ENCODE measurements around the gene APBA1. TPM values are rescaled to one million over a fixed set of nuclear protein-coding genes. Genes with fewer than 3 reads are reported as not detected.
"Not testable (repeated sequence)": the region's sequence is repeated elsewhere in the genome, so short reads cannot be mapped to it uniquely, and the experiment has no call there.

The APBA1 gene
- total RNA-seq, 4 donors from 2014 or later, result 4.3 to 11.8 (median 8.4) TPM

DNA sequence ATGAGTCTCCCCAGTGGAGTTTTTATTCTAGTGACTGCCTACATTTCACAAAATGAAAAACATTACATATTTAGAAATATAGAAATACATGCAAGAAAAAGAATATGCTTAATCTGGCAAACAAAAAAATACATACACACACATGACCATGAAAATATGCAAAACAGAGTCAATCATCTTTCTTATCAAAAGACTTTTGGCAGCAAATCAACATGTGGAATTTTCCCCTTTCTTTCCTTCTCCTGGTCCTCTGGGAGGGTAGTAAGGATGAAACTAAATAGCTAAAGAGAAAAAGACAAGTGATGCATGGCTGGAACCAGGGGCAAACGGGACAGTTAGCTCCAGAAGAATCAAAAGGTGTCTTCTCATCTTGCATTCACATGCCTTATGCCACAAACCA is 69.4 kb downstream of the APBA1 start:
- ATAC-seq (ENCODE audit: low FRiP score) (no peak), DNase-seq (ENCODE audit: low spot score) (no peak)
- TF ChIP-seq, protein P1, sequence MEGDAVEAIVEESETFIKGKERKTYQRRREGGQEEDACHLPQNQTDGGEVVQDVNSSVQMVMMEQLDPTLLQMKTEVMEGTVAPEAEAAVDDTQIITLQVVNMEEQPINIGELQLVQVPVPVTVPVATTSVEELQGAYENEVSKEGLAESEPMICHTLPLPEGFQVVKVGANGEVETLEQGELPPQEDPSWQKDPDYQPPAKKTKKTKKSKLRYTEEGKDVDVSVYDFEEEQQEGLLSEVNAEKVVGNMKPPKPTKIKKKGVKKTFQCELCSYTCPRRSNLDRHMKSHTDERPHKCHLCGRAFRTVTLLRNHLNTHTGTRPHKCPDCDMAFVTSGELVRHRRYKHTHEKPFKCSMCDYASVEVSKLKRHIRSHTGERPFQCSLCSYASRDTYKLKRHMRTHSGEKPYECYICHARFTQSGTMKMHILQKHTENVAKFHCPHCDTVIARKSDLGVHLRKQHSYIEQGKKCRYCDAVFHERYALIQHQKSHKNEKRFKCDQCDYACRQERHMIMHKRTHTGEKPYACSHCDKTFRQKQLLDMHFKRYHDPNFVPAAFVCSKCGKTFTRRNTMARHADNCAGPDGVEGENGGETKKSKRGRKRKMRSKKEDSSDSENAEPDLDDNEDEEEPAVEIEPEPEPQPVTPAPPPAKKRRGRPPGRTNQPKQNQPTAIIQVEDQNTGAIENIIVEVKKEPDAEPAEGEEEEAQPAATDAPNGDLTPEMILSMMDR (IDR thresholded peaks at IDR 0.05), result no peak

DNA sequence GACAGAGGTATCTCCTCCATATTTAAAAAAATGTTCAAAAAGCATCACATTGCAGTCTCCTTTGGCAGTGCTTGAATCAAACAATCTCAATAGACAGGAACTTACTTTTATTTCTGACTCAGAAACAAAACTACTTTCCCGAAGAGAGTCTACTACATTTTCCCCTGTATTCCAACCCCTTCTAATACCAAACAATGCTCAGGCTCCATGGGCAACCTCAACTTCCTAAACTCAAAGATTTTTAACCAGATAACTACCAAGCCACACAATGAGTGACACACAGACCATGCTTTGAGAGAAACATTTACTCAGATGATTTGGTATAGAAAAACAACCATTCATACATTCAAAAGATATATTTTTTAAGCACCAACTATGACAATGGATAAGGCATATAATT is 70.5 kb downstream of the APBA1 start:
- DNase-seq (ENCODE audit: low spot score), result no peak

DNA sequence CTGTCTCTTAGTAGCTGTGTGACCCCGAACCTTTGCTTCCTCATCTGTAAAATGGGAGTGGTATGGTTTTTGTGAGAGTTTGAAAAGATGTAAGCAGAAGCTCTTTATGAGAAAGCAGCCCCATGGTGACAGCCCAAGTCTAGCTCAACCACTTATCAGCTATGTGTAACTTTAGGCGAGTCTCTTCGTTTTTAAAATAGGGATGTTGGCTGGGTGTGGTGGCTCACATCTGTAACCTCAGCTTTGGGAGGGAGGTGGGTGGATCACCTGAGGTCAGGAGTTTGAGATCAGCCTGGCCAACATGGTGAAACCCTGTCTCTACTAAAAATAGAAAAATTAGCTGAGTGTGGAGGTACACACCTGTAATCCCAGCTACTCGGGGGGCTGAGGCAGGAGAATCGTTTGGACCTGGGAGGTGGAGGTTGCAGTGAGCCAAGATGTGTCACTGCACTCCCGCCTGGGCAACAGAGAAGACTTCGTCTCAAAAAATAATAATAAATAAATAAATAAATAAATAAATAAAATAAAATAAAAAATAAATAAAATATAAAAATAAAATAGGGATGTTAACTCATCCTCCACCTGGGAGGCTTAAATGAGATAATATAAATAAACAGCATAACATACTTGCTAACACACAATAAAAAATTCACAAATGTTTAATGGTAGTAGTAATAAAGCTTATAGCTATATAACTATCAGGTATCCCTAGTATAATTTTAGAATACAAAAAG is 71.7 kb downstream of the APBA1 start:
- ATAC-seq (ENCODE audit: low FRiP score) (no peak), DNase-seq (ENCODE audit: low spot score) (no peak)
- TF ChIP-seq, protein P1 (IDR thresholded peaks at IDR 0.05), result no peak

More for the DNA sequence above, 70.5 kb downstream of the APBA1 start:
- TF ChIP-seq, protein P1 (IDR thresholded peaks at IDR 0.05), result no peak
- no peak for ATAC-seq (ENCODE audit: low FRiP score)

DNA sequence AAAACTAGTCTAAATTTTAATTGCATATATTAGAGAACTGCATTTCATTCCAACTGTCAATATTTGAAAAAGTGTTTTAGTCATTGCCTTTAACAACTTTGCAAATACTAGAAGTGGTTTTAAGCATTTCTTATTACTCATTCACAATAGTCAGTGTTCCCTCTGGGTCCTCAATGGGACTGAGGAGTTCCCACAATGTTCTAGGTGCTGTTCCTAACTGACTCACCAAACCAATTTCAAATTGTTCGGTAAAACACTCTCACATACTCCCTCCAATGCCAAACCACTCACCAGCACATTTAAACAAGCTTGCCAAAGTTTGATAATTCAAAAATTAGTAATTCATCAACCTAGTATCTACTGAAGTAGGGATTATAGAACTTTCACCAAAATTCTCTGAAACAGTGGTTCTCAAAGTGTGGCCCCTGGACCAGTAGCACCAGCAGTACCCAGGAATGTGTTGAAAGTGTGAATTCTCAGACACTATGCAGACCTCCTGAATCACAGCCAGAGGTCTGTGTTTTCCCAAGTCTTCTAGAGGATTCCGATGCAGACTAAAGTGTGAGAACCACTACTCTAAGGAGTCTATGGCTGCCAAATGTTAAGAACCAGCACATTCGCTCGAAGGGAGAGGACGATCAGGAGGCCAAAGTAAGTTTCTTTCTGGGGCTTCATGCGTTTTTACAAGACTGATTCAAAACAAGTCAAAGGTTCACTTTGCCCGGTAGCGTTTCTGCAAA is 72.8 kb downstream of the APBA1 start:
- no peak for ATAC-seq (ENCODE audit: low FRiP score)
- DNase-seq (ENCODE audit: low spot score), result no peak
- TF ChIP-seq, protein P1 (IDR thresholded peaks at IDR 0.05), result no peak

DNA sequence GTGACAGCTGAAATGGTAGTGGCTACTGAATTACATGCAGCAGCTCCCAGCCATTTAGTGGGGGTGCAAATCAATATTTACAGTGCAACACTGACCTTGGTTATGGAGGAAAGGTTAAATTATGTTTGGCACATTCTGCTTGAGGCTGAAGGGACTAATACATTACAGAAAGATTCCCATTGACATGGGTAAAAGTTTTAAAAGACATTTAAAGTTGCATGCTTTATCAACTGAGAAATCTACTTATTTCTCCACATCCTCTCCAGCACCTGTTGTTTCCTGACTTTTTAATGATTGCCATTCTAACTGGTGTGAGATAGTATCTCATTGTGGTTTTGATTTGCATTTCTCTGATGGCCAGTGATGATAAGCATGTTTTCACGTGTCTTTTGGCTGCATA is 75.3 kb downstream of the APBA1 start:
- not testable (repeated sequence) for ATAC-seq (ENCODE audit: low FRiP score); DNase-seq (ENCODE audit: low spot score)

DNA sequence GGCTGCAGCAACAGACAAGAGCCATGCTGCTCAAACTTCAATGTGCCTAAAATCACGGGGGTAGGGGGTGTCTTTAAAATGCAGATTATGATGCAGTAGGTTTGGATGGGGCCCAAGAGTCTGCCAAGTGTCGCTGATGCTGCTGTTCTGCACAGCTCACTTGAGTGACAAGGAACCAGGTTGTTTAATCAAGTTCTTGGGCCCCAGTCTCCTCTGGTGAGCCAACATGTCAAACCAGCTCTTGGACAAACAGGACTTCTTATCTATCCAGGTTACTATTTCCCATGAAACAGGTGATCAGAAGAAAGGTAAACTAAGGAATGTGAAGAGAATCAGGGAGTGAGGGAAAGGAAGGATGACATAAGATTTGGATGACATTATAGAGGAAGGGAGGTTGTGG is 78.0 kb downstream of the APBA1 start:
- no peak for ATAC-seq (ENCODE audit: low FRiP score)
- TF ChIP-seq, protein P1 (IDR thresholded peaks at IDR 0.05), result no peak

DNA sequence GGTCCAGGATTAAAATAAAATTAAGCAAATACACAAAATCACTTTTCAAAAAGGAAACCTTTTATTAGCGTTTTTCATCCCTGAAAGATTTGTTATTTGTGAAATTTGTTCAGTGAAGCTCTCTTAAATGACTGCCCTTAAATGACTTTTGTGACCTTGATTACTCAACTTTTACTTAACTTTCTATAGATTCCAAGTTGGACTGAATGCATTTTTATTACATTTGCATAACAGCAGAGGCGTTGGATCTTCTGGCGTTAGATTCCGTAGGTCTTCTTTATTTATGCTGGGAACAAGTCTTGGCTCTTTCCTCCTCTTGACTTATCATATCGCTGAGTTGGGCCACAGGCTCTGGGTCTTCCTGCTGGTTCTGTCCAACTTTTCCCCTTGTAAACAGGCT is 78.4 kb downstream of the APBA1 start:
- DNase-seq (ENCODE audit: low spot score) (no peak), ATAC-seq (ENCODE audit: low FRiP score) (no peak)
- TF ChIP-seq, protein P1 (IDR thresholded peaks at IDR 0.05), result no peak

More for the DNA sequence above, 78.0 kb downstream of the APBA1 start:
- no peak for DNase-seq (ENCODE audit: low spot score)

Data from omental fat pad (tissue), 4 donors.